HG02943 (cell line): Measurements from ENCODE around the gene PPP1R36.

Source experiments
- ATAC-seq: cut with Tn5 transposase; IDR thresholded peaks from one replicate; pipeline ENCODE4 v1.9.1; 2021; ENCODE audit warnings: mild to moderate bottlenecking, low read depth, moderate library complexity; ENCODE audit not compliant: unreplicated experiment

Gene PPP1R36, protein sequence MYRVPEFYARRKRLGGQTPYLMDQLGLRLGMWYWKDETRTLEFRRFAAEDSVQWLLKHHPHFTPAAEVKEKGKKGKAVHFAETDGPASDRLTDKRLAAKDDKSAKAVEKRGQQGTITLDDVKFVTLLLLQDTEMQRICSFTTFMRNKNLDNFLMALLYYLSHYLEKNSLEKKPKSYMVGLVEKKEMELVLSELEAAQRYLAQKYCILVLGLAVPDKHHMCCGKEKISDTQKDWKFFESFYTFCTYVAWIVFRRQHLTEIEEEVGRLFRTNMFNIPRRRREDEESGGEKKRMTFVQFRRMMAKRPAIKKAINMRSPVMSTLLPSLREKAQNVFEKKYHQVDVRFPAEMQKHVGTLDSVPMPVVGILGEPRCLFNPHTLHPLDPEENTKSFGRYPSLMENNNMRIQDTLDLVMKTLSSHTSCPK

DNA sequence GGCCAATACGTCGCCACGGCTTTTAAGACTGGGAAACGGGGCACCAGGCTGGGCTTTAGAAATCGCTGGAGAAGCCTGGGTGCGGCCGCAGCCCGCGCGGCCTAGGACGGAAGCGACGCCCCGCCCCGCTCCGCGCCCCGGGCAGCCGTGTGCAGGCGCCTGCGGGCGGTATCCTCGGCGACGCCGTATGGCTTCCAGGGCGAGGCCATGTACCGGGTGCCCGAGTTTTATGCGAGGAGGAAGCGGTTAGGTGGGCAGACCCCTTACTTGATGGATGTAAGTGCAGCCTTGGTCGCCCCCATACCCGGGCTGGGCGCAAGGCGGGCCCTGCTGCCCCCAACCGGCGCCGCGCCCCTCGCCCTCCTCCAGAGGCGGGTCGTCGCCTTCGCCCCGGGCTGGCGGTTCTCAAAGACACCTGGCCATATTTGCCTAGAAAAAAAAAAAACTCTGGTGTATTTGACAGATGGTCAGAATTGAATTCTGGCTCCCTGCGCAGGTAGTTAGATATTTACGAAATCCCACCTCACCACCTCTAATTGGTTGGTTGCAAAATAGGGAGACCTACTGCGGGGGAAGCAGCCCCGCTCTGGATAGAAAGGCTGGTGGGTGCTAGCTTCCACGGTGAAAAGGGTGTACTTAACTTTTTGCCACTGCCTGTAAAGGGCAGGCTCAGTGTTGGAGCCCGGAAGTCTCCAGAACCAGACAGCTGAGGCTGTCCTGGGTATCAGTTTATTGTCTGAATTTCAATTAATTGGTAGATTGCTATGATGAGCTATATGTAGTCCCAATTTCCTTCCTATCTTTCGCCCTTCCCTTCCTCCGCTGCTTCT is at the start of gene PPP1R36:
Gene PPP1R36 (plus strand): TSS at position 171 of the 830 bp plus-strand sequence. CDS start 37 bp downstream, at position 208.
- ATAC-seq = no peak

DNA sequence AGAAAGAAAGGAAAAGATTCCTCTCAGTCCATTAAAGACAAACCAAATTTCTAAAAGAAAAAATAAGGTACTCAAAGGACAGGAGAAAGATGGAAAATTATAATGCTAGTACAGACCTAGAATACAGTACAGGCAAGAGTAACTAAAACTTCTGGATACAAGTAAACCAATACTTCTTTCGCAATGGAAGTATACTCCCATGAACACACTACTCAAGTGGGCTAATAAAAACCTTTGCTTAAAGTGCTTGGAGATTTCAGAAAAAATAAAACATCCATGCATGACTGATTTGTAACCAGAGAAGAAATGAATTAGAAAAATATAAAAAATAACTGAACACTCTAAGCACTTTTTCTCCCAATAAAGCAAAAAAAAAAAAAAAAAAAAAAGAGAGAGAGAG is 49.7 kb upstream of the PPP1R36 start:
- ATAC-seq = no peak

DNA sequence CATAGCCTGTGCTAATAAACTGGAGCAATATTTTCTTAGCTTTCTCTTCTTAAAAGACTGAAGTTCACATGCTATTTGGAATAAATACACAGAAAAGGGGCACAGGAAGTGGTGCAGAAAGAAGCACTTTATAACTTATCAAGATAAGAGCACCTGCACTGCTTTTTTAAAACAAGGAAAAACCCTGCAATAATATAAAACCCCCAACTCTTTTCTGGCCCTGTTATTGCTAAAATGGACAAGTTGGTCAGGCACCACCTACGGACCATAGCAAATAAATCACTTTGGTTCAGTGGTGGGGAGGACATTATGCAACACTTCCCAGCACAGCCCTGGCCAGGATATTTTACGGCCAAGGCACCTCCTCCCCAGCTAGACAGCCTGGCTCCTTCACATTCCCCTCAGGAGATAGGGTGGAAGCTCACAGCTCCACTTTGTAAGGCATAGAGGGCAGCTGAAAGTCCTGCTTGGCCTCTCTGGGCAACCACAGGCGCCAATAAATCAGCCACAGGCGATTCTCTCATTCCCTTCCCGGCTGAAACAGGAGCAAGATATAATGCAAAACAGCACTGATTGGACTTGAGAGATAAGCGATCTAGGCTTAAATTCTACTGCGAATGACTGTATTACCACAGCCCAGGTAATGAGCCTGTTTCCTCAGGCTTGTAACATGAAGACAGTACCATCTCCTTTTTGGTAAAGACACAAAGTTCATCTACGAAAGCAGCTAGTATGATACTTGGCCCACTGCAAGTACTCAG is 48.2 kb upstream of the PPP1R36 start:
- ATAC-seq = no peak

DNA sequence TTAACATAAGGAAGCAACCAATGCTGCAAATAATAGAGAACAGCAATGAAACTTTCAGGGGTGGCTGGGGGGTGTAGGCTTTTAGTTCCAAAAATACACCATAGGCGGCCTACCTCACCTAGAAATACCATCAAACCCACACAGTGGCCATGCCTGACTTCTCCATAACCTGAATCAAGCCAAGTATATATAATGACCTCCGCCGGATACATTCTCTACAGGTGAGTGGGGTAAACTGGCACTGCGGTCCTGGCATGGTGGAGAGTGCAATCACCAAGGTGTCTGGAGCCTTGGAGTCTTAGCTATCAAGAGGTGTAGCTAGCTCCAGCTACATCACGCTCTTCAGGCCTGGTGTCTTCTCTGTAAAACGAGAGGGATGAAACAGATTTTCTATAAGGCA is 47.3 kb upstream of the PPP1R36 start:
- ATAC-seq = no peak

DNA sequence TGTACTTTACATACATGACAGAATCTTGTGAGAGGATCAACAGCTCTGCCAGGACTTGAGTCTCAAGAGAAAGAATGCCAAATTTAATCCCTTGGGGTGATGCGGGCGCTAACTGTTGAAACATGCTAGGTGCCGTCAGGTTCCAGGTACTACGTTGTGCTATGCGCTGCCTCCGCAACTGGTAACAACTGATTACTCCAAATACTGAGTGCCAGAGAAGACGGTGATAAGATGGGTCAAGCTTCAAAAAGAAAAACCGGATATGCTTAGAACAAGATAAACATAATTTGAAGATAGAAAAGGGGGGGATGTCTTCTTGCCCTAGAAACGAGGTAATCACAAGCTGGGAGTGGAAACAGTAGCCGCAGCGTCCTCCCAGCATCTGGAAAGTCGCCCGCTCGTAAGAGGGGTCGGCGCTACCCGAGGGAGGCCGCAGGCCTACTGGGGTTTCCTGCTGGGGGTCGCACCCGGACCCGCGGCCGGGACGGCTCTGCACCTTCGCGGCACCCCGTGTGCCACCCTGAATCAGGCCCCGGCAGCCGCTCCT is 46.8 kb upstream of the PPP1R36 start:
- ATAC-seq = no peak

DNA sequence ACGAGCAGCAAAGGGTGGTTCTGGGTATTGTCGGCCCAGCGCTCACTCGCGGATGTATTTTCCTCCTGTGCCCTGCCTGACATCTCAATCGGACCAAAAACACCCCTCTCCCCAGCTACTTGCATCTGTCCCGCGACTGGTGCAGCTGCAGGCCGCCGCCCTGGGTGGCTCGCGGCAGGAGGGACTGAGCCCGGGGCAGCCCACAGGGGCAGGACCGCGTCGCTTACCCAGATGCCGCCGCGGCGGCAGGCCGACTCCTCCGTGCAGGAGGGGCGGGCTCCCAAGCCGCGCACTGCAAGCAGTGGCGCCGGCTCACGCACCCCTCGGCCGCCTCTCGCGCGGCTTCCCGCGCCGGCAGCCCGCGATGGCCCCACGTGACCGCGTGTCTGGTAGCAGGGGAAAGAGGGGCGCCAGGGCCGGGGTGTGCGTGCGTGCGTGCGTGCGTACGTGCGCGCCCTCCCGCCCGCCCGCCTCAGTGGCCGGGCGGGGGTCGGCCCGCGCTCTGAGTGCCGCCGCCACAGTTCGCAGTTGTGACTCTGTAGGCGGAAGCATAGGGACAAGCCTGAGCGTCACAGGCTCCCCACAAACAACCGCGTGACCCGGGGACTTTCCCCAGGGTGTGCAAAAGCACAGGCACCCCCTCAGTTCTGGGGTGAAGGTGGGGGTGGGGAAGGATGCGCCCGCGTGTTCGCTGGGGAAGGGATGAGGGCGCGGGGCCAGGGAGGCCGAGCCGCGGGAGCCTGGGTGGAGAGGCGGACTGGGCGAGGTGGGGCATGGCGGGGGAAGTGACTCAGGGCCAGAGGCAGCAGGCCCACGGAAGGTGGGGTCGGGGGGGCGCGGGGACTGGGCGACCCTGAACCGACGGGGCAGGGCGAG is 46.1 kb upstream of the PPP1R36 start, which contains the start of gene ZBTB25:
Gene ZBTB25 (minus strand): TSS at position 405 of the 876 bp plus-strand sequence. CDS start 13,305 bp downstream, outside the sequence.
- peak; percentile 51 for ATAC-seq

DNA sequence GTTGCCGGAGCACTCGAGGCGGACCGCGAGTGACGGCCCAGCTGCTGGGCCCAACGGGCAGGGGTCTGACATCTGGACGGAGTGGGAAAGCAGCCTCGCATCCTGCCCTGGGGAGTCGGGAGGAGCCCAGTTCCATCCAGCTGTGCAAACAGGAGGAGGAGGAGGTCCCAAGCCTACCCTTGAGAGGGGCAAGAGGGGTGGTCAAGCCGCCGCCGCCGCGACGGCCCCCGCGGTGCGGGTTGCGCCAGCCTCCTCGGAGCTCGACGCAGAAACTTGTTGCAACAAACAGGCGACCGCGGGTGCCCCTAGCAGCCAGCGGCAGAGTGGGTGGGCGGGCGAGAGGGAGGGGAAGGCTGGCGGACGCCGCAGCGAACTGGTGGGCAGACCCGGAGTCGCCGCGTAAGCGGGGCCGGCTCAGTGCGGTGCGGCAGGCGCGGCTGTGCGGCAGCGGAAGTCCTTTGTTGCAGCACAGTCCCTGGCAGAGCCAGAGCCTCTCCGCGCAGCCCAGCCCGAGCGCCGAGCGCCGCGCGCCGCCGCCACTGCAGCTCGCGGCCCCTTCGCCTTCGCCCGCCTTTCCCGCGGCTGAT is 45.4 kb upstream of the PPP1R36 start, which contains the start of gene ZBTB1:
Gene ZBTB1 (plus strand): TSS at position 461 of the 587 bp plus-strand sequence. CDS start 16,735 bp downstream, outside the sequence.
- ATAC-seq = peak; percentile 28

DNA sequence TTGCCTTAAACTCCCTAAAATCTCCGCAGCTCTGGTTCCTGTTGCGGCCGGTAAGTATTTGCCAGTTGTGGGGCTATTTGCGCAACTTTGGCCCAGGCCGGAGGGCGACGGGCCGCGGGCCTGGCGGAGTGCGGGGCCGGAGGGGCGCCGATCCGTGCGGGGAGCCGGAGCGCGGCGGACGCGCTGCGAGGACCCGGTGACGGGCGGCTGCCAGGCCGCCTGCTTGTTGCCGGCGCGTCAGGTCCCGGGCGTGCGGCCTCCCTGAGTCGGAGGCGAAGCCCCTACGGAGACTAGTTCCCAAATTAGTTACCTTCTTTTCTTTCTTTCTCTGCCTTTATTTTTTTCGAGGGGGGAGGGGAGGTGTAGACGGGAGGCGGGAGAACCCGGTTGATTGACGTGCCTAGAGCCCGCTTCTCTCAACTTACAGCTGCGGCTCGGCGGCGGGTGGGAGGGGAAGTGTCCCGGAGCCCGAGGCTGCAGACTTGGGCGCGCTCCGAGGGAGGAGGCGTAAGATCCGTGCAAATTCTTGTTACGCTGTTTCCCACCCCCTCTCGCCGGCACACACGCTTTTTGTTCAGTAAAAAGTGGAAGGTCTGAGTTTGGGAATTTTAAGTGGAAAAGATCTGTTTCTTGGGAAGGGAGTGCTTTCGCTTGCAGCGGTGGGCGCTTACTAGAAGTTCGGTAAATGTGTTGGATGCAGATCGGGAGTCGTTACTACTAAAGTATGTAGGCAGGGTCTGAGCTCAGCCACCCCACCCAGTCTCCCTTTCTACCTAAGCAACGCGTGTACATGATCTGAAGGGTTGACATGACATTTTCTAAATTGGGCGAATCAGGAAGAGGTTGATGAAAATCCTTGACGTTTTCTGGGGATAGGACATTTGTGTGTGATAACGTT is 44.6 kb upstream of the PPP1R36 start:
- ATAC-seq = peak; percentile 33

DNA sequence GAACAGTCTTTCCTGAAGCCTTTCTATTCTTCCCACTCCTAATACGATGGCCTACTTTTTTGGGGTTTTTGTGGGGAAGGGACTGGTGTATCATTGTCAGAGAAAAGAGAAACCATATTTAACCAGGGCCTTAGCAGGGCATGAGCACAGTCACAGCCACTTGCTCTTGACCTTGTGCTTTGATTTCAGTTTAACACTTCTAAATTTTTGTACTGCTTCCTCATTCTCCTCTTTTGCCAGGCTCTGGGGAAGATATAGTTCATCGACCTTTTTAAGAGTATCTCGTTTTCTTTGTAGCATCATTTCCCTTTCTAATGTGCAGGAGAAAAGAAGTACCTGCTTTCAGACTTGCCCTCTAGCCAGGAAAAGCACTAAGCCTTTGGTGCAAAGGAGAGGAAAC is 43.0 kb upstream of the PPP1R36 start:
- no peak for ATAC-seq

DNA sequence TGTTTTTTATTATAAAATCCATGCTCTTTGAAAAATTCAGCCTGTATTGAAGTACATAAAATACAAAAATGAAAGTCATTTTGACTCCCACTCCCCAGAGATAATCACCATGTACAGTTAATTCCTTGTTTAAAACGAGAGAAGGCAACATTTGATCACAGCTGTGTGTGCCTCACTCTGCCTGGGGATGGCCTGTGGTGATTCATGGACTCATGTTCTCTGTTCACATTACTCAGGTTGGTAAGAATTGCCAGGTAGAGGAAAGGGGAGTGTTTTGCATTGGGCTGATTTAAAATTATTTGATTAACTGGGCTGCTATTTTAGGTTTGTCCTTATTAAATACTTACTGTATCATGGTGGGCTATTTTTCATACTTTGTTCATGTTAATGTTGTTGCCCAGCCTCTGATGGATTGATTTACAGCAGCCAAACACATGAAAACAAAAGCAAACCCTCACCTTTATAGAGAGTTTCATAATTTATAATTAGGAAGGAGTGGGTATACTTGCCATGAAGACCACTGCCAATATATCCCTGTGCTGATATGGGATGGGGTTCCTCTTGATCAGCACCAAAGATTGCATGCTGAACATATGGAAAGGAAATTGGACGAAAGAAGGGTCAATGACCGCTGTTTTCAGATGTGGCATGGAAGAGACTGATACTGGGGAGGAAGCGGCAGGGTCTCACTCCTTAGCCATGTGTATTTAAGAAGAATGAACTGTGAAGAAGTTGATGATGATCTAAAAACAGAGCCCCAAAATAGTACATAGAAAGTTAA is 42.2 kb upstream of the PPP1R36 start:
- no peak for ATAC-seq

DNA sequence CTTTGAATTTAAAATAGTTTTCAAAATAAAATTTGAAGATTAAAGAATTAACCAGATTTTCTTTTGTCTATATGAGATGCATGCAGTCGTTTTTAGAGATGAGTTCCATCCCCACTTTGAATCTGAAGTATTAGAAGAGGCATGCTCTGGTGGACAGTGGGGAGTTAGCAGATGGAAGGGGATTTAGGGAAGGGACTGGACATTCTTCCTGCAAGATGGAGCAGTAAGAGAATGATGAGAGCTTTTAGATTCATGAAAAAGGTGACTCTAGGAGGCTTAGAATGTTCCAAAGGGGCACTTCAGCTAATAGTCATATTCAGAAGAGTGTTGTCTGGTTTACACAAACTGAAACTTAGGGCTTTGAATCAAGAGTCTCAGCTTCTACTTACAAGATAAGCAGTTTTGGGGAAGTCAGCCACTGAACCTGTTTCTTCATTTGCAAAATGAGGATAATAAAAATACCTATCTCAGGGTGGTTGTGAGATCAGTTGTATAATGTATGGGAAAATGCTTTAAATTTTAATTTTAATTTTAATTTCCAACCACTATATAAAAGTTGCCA is 41.5 kb upstream of the PPP1R36 start:
- ATAC-seq = no peak

DNA sequence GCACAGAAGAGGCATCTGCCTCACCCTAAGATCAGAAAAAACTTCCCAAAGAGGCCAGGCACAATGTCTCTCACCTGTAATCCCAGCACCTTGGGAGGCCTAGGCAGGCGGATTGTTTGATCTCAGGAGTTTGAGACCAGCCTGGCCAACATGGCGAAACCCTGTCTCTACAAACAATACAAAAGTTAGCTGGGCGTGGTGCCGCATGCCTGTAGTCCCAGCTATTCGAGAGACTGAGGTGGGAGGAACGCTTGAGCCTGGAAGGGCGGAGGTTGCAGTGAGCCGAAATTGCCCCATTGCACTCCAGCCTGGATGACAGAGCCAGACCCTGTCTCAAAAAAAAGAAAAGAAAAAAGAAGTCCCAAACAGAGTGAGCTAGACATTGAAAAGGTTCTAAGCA is 40.7 kb upstream of the PPP1R36 start:
- ATAC-seq = no peak

DNA sequence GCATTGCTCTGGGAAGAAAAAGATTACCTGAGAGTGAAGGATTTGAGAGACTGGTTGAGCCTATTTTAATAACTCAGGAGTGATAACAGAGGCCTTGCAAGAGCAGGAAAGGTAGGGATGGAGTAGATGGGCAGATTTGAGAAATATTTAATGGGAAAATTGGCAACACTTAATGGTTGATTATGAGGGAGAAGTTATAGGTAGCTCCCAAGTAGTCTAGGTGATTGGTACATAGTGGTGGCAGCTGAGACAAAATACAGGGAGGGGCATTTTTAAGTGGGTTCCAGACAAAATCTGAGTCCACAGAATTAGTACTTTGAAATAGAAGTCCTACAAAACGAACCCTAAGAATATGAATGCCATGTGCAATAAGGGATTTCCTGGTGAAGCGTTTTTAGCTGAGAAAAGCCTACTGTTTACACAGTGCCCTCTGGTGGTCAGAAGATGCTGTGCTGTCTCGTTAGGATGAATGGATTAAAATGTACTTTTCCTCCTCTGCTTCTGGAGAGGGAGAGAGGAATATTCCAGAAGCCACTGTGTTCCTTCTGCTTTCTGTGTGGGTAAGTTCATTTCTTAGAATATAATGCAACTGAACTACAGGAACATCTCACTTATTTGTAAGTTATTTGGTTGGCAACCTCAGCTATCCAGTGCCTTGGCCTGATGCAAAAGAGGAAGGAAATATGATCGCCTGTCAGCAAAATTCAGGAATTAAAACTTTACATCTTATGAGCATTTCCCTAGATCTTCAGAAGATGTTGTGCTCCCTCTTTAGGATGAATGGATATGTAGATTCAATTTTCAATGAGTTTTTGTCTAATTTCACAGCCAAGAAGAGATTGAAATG is 38.7 kb upstream of the PPP1R36 start:
- ATAC-seq = no peak

DNA sequence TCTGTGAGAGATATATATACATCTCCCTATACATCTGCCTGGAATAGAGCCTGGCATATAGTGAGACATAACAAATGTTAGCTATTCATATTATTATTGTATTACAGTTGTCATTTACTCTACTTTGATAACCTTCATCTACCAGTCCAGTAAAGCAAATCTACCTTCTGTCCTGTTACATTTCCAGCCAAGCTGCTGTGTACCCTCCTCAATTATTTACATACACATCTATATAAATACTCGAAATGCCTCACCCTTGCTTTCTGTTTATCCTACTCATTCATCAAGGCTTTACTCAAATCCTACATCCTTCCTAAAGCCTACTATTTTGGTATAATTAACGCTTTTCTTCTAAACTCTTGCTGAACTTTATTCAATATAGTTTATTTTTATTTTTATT is 36.5 kb upstream of the PPP1R36 start:
- ATAC-seq = no peak

DNA sequence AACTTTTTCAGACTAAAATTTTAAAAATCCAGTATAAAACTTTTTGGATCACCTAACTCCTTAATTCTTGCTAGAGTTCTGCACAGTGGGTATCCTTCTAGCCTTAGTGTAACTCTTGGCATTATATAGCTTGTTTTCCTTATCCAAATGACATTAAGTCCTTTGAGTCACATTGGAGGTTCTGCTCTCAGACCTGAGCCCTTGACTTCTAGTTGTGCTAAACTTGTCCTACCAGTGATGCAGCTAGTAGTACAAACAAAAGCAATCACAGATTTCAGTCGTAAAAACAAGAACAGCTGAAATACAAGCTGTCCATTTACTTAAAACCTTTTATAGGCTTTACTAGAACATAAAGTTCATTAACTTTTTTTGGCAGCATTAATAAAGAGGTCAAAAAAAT is 34.7 kb upstream of the PPP1R36 start:
- no peak for ATAC-seq

DNA sequence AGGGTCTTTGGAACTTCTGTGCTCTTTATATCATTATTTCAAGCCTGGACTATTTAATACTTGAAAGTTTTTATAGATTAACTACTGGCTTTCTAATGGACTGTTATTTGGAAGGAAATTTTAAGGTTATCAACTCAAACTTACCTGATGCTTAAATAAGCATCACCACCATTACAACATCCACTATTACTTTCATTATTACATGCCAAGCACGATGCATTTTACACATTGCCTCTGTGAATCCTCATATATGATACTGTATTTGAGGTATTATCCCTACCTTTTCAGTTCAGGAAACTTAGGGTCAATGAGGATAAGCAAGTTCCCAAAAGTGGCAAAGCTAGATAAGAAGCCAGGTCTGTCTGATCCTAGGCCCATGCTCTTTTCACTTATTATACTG is 32.8 kb upstream of the PPP1R36 start:
- no peak for ATAC-seq
